PC-9 (cell line): ENCODE measurements around the gene EXD3. TPM values are rescaled to one million over a fixed set of nuclear protein-coding genes. Genes with fewer than 3 reads are reported as not detected.

Experiments
- BruUV-seq: library from RNA; stranded (reverse); fragments of 400-500 nt; replicated peaks from 2 replicates; lab custom pipeline; 2021; lab: Mats Ljungman, UMichigan
- CTCF ChIA-PET: fragments of 300-600 bp; sonication (Branson Sonifier 250); formaldehyde crosslinking; loops from one replicate; lab custom pipeline; 2022; ENCODE audit warnings: antibody characterized with exemption; lab: Charles Lee
- POLR2A ChIA-PET: fragments of 300-600 bp; sonication (Branson Sonifier 250); formaldehyde crosslinking; loops from one replicate; lab custom pipeline; 2022; ENCODE audit warnings: antibody characterized with exemption; ENCODE audit not compliant: unreplicated experiment; lab: Charles Lee
- DNase-seq, 2 experiments: peaks; one replicate each; pipeline versions ENCODE4 v3.0.0 to v3.0.0-alpha.2; 2015 to 2022; ENCODE audit warnings: mixed read lengths in 1 of 2
- H2AFZ ChIP-seq: fragments of 200-600 bp; sonication (generic); 2 replicates; pipeline ENCODE4 v1.8.1; 2017; ENCODE audit warnings: antibody characterized with exemption
- H3F3A ChIP-seq: fragments of 200-600 bp; sonication (generic); 2 replicates; pipeline ENCODE4 v1.8.1; 2017; ENCODE audit warnings: antibody characterized with exemption, mild to moderate bottlenecking, low read depth; ENCODE audit not compliant: insufficient read depth
- H3K27ac ChIP-seq: fragments of 200-600 bp; sonication (generic); 2 replicates; pipeline ENCODE4 v1.6.1; 2016; ENCODE audit warnings: mixed run types
- H3K27me3 ChIP-seq: fragments of 200-600 bp; sonication (generic); 2 replicates; pipeline ENCODE4 v1.6.1; 2016; ENCODE audit warnings: low read depth, mixed run types; ENCODE audit not compliant: insufficient read depth
- H3K36me3 ChIP-seq: fragments of 200-600 bp; sonication (generic); 2 replicates; pipeline ENCODE4 v1.6.1; 2016; ENCODE audit warnings: low read depth, mixed run types
- H3K4me1 ChIP-seq: fragments of 200-600 bp; sonication (generic); replicated peaks from 2 replicates; pipeline ENCODE4 v1.6.1; 2016; ENCODE audit warnings: mixed run types; ENCODE audit not compliant: insufficient read depth
- H3K4me2 ChIP-seq: fragments of 200-600 bp; sonication (generic); 2 replicates; pipeline ENCODE4 v1.6.1; 2017; ENCODE audit warnings: mixed run types
- H3K4me3 ChIP-seq: fragments of 200-600 bp; sonication (generic); 2 replicates; pipeline ENCODE4 v1.6.1; 2016; ENCODE audit warnings: mixed run types
- H3K79me2 ChIP-seq: fragments of 200-600 bp; sonication (generic); 2 replicates; pipeline ENCODE4 v1.6.1; 2017; ENCODE audit warnings: low read depth, mixed run types
- H3K9me2 ChIP-seq: fragments of 200-600 bp; sonication (generic); 2 replicates; pipeline ENCODE4 v1.8.1; 2017; ENCODE audit warnings: mild to moderate bottlenecking; ENCODE audit not compliant: insufficient read depth
- H3K9me3 ChIP-seq: fragments of 200-600 bp; sonication (generic); 2 replicates; pipeline ENCODE4 v1.8.1; 2016; ENCODE audit warnings: low read depth; ENCODE audit not compliant: insufficient read depth
- H4K20me1 ChIP-seq: fragments of 200-600 bp; sonication (generic); 2 replicates; pipeline ENCODE4 v1.8.1; 2017; ENCODE audit not compliant: insufficient read depth
- CTCF ChIP-seq: fragments of 200-600 bp; sonication (generic); conservative IDR thresholded peaks from 2 replicates; pipeline ENCODE4 v1.6.1; 2017; ENCODE audit warnings: mixed run types, antibody characterized with exemption, mild to moderate bottlenecking, moderate library complexity
- EZH2 ChIP-seq: fragments of 200-600 bp; sonication (generic); IDR thresholded peaks from 2 replicates; pipeline ENCODE4 v1.8.0; 2017; ENCODE audit warnings: antibody characterized with exemption, low read depth
- intact Hi-C: fragments of 100-400 bp; cut with micrococcal nuclease; formaldehyde crosslinking; loops from one replicate; pipeline ENCODE4 v1.10.0; 2022; ENCODE audit not compliant: unreplicated experiment
- total RNA-seq: library from RNA; stranded (reverse); gene quantifications from 2 replicates; pipeline ENCODE4 v1.2.3, GENCODE V29; 2021

Gene EXD3
- total RNA-seq, 1 experiment from 2014 or later = 23.7 TPM

GRCh38 chr9:137429546-137429890 is 6.6 kb upstream of the EXD3 start:
- H3K27ac ChIP-seq = no peak overlapping the region
- H4K20me1 ChIP-seq = no peaks in the 10 kb centered on the region
- no peaks in the 10 kb centered on the region for H3K79me2 ChIP-seq
- intact Hi-C loops = no loop called here
- H3K4me2 ChIP-seq = no peak overlapping the region
- no peak overlapping the region for H3K4me3 ChIP-seq
- CTCF ChIA-PET = no interaction called here
- no peak for DNase-seq
- H2AFZ ChIP-seq = no peak overlapping the region
- H3K9me3 ChIP-seq = no peaks in the 10 kb centered on the region
- BruUV-seq = no TSS peak
- no peaks in the 10 kb centered on the region for H3K27me3 ChIP-seq
- peaks cover 4% of the 10 kb centered on the region; the same call in 1 of the 2 replicates for H3K4me1 ChIP-seq
- no peak for TF ChIP-seq EZH2
- TF ChIP-seq CTCF = no peak
- POLR2A ChIA-PET = interaction anchor here (0.6 kb wide), 1 partner anchor 12 kb away, joined by 9 read pairs; no protein-coding TSS in a partner anchor
- H3K36me3 ChIP-seq = no peaks in the 10 kb centered on the region
- peaks cover 13% of the 10 kb centered on the region for H3F3A ChIP-seq
- no peaks in the 10 kb centered on the region for H3K9me2 ChIP-seq

- no peaks in the 10 kb centered on the region for H3K9me3 ChIP-seq
- POLR2A ChIA-PET = interaction anchor here (0.6 kb wide), 2 partner anchors 13 kb away, joined by 5 to 9 read pairs; no protein-coding TSS in a partner anchor
These were observed 6.0 kb upstream of the EXD3 start for GRCh38 chr9:137428841-137429545.

GRCh38 chr9:137428311-137428630 is 5.3 kb upstream of the EXD3 start:
- BruUV-seq = no TSS peak
- H3K27me3 ChIP-seq = no peaks in the 10 kb centered on the region
- H2AFZ ChIP-seq = no peak overlapping the region
- no peak overlapping the region for H3K27ac ChIP-seq
- H3K9me2 ChIP-seq = no peaks in the 10 kb centered on the region
- H3K4me3 ChIP-seq = no peak overlapping the region
- H3K9me3 ChIP-seq = no peaks in the 10 kb centered on the region
- ChIA-PET POLR2A (interaction anchor here (0.6 kb wide), 1 partner anchor 13 kb away, joined by 5 read pairs; no protein-coding TSS in a partner anchor), CTCF (interaction anchor here (0.6 kb wide), 1 partner anchor 106 kb away, joined by 5 read pairs; no protein-coding TSS in a partner anchor)
- TF ChIP-seq CTCF (no peak), EZH2 (no peak)
- DNase-seq = no peak
- intact Hi-C loops = no loop called here
- H3K36me3 ChIP-seq = no peaks in the 10 kb centered on the region
- H3F3A ChIP-seq = peaks cover 19% of the 10 kb centered on the region
- H3K4me2 ChIP-seq = no peak overlapping the region
- 0 out of 2 replicates have a peak, but pooled peaks cover 6% of the 10 kb centered on the region for H3K79me2 ChIP-seq
- no peaks in the 10 kb centered on the region for H4K20me1 ChIP-seq
- H3K4me1 ChIP-seq = peaks cover 9% of the 10 kb centered on the region

More at GRCh38 chr9:137428841-137429545, 6.0 kb upstream of the EXD3 start:
- CTCF ChIA-PET = interaction anchor here (0.6 kb wide), 1 partner anchor 106 kb away, joined by 5 read pairs; no protein-coding TSS in a partner anchor
- Histone ChIP-seq H3K27me3 (no peaks in the 10 kb centered on the region), H3F3A (peaks cover 18% of the 10 kb centered on the region), H3K9me2 (no peaks in the 10 kb centered on the region), H3K4me1 (peaks cover 9% of the 10 kb centered on the region), H4K20me1 (no peaks in the 10 kb centered on the region), H3K27ac (no peak overlapping the region), H3K36me3 (no peaks in the 10 kb centered on the region), H2AFZ (no peak overlapping the region), H3K4me2 (no peak overlapping the region), H3K4me3 (no peak overlapping the region), H3K79me2 (0 out of 2 replicates have a peak, but pooled peaks cover 5% of the 10 kb centered on the region)
- no TSS peak for BruUV-seq
- DNase-seq = no peak
- no peak for TF ChIP-seq EZH2
- TF ChIP-seq CTCF = no peak
- intact Hi-C loops = no loop called here
